Measurements from ENCODE around the gene EIF2AK3. TPM values are rescaled to one million over a fixed set of nuclear protein-coding genes. Genes with fewer than 3 reads are reported as not detected.

Gene EIF2AK3
- total and polyA plus RNA-seq, 2 of the 4 experiments (the other 2 are of a cell fraction) = 7.9 to 22.8 TPM

GRCh38 chr2:88561646-88562388 is 65.4 kb downstream of the EIF2AK3 start:
- H2BK5ac ChIP-seq (ENCODE audit: low read depth, low read length, poor library complexity, severe bottlenecking) = no peak overlapping the region
- ChIA-PET POLR2A (ENCODE audit: unreplicated experiment) (no interaction called here), CTCF (no interaction called here)
- no peak overlapping the region for H4K5ac ChIP-seq (ENCODE audit: low read depth, low read length)
- H3K27ac ChIP-seq (ENCODE audit: insufficient read depth, low read length) = no peak overlapping the region
- no peaks in the 10 kb centered on the region for H4K20me1 ChIP-seq (ENCODE audit: insufficient read depth, low read length)
- H3K9me3 ChIP-seq (ENCODE audit: control insufficient read depth, insufficient read depth, low read length) = no peaks in the 10 kb centered on the region
- no peak overlapping the region for H3K56ac ChIP-seq (ENCODE audit: extremely low read depth, insufficient read depth, low read length)
- H3K4ac ChIP-seq (ENCODE audit: low read depth, low read length) = no peak overlapping the region
- H3K79me1 ChIP-seq (ENCODE audit: low read depth in 1 of 2, low read length in 2 of 2) = peaks cover 0 to 5% of the 10 kb centered on the region in 2 experiments; a peak in 2 of 4 replicates
- no peak for DNase-seq
- in situ Hi-C loops (cut with MboI; ENCODE audit: low sequenced_read_pairs) = no loop called here
- H2AK5ac ChIP-seq (ENCODE audit: low read depth, low read length) = no peak overlapping the region
- H2AFZ ChIP-seq (replicated peaks; ENCODE audit: low read length, poor library complexity) = no peak overlapping the region
- H3K9ac ChIP-seq (ENCODE audit: low read depth, low read length) = no peak overlapping the region
- BruUV-seq (replicated peaks) = no TSS peak
- H3K14ac ChIP-seq (replicated peaks; ENCODE audit: low read depth, low read length) = no peak overlapping the region
- WGBS, 2 experiments (ENCODE audit: extremely low coverage in 2 of 2, insufficient read length in 1 of 2) = 100% methylated on average over 2 of the region's 3 CpGs; no CpG with 5 or more reads in 1 of the 2 experiments
- H3K4me3 ChIP-seq (ENCODE audit: insufficient read depth, low read depth, low read length) = no peak overlapping the region
- no peak overlapping the region for H2BK120ac ChIP-seq (ENCODE audit: low read depth, low read length)
- ATAC-seq (ENCODE audit: low read depth) = no peak
- intact Hi-C loops (cut with micrococcal nuclease) = loop anchor here (10.0 kb wide), 1 partner anchor 63 kb away; the partner anchor contains the start of gene EIF2AK3
- no peak overlapping the region for H4K91ac ChIP-seq (ENCODE audit: insufficient read depth, low read depth, low read length)
- H2BK20ac ChIP-seq (ENCODE audit: low read depth, low read length) = no peak overlapping the region
- H3K4me2 ChIP-seq (ENCODE audit: low read depth, low read length) = no peak overlapping the region
- H3K9me1 ChIP-seq (ENCODE audit: insufficient read depth, low read length) = no peaks in the 10 kb centered on the region
- TF ChIP-seq SMC3 (IDR thresholded peaks at IDR 0.05; ENCODE audit: low read depth, low read length) (no peak), RFX5 (IDR thresholded peaks at IDR 0.05; ENCODE audit: low read depth, low read length) (no peak), CTCF (conservative IDR thresholded peaks at IDR 0.05; ENCODE audit: low read depth, low read length) (no peak), MAZ (IDR thresholded peaks at IDR 0.05; ENCODE audit: borderline replicate concordance, low read depth, low read length) (no peak), CEBPB (IDR thresholded peaks at IDR 0.05; ENCODE audit: low read depth, low read length) (no peak), CHD1 (IDR thresholded peaks at IDR 0.05; ENCODE audit: low read depth, low read length) (no peak), BHLHE40 (IDR thresholded peaks at IDR 0.05; ENCODE audit: low read depth, low read length) (no peak), MXI1 (IDR thresholded peaks at IDR 0.05; ENCODE audit: borderline replicate concordance, low read depth, low read length) (no peak), RAD21 (IDR thresholded peaks at IDR 0.05; ENCODE audit: low read length) (no peak), ELK1 (IDR thresholded peaks at IDR 0.05; ENCODE audit: borderline replicate concordance, low read depth, low read length) (no peak)
- dilution Hi-C loops (cut with HindIII; ENCODE audit: low sequenced_read_pairs, unreplicated experiment) = no loop called here
- H2BK15ac ChIP-seq (ENCODE audit: low read depth, low read length) = no peak overlapping the region
- no peak overlapping the region for H3K18ac ChIP-seq (ENCODE audit: low read depth, low read length)
- no peaks in the 10 kb centered on the region for H3K27me3 ChIP-seq (ENCODE audit: control insufficient read depth, insufficient read depth, low read length)
- no peak overlapping the region for H2AK9ac ChIP-seq (replicated peaks; ENCODE audit: low read depth, low read length, poor library complexity)
- H4K8ac ChIP-seq (ENCODE audit: low read depth in 2 of 2, low read length in 2 of 2) = no peak overlapping the region
- no peak overlapping the region for H3K23ac ChIP-seq (ENCODE audit: low read depth, low read length)
- H3K4me1 ChIP-seq (ENCODE audit: control insufficient read depth, insufficient read depth, low read length) = no peaks in the 10 kb centered on the region; the same call in 1 of the 2 replicates
- peaks cover 18% of the 10 kb centered on the region for H3K36me3 ChIP-seq (ENCODE audit: control insufficient read depth, insufficient read depth, low read length)
